Measurements from ENCODE around the gene KNL1.
"Not testable (repeated sequence)": the region's sequence is repeated elsewhere in the genome, so short reads cannot be mapped to it uniquely, and the experiment has no call there.

KNL1 gene

DNA sequence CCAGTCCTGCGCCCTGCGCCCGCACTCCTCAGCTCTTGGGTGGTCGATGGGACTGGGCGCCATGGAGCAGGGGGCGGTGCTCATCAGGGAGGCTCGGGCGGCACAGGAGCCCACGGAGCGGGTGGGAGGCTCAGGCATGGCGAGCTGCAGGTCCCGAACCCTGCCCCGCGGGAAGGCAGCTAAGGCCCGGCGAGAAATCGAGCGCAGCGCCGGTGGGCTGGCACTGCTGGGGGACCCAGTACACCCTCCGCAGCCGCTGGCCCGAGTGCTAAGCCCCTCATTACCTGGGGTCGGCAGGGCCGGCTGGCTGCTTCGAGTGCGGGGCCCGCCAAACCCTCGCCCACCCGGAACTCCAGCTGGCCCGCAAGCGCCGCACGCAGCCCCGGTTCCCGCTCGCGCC, 82.9 kb downstream of the KNL1 start:
- not testable (repeated sequence) for DNase-seq

DNA sequence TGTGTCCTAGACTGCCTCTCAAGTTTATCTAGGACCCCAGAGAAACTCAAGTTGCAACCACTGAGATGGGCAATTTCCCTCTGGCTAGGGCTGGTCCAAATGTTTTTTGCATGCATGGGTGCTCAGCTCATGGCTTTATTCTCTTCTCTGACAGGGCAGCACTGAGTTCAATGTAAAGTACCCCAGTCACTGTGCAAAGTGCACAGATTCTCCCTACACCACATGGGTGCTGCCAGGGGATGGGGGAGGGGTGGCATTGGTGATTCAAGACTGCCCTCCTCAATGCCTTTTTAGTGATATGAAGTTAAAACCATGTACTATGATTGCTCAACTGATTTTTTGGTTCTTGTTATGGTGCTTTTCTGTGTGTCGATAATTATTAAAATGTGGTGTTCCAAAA, 86.1 kb downstream of the KNL1 start:
- DNase-seq, result no peak

DNA sequence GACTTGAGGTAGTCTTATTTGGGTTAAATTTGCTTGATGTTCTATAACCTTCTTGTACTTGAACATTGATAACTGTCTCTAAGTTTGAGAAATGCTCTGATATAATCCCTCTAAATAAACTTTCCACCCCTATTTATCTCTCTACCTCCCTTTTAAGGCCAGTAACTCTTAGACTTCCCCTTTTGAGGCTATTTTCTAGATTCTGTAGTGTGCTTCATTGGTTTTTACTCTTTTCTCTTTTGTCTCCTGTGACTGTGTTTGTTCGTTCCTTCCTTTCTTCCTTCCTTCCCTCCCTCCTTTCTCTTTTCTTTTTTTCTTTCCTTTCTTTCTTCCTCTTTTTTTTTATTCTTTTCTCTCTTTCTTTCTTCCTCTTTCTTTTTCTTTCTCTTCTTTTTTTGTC, 86.9 kb downstream of the KNL1 start:
- DNase-seq, result not testable (repeated sequence)

DNA sequence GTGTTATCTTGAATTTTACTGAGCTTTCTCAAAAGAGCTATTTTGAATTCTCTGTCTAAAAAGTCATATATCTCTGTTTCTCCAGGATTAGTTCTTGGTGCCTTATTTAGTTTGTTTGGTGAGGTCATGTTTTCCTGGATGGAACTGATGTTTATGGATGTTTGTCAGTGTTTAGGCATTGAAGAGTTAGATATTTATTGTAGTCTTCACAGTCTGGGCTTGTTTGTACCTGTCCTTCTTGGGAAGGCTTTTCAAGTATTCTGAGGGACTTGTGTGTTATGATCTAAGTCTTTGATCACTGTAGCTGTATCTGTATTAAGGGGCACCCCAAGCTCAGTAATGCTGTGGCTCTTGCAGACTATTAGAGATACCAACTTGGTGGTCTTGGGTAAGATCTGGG, 90.3 kb downstream of the KNL1 start:
- DNase-seq, result no peak

DNA sequence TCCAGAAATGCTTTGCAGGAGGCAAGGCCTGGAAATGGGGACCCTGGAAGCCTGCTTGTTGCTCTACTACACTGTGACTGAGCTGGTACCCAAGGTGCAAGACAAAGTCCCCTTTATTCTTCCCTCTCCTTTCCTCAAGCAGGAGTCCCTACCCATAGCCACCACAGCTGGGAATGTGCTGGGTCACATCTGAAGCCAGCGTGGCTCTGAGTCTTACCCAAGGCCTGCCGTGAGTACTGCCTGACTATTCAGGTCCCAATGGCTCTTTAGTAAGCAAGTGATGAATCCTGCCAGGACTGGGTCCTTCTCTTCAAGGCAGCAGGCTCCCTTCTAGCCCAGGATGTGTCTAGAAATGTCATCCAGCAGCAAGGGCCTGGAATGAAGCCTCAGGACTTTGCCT, 91.3 kb downstream of the KNL1 start:
- no peak for DNase-seq

DNA sequence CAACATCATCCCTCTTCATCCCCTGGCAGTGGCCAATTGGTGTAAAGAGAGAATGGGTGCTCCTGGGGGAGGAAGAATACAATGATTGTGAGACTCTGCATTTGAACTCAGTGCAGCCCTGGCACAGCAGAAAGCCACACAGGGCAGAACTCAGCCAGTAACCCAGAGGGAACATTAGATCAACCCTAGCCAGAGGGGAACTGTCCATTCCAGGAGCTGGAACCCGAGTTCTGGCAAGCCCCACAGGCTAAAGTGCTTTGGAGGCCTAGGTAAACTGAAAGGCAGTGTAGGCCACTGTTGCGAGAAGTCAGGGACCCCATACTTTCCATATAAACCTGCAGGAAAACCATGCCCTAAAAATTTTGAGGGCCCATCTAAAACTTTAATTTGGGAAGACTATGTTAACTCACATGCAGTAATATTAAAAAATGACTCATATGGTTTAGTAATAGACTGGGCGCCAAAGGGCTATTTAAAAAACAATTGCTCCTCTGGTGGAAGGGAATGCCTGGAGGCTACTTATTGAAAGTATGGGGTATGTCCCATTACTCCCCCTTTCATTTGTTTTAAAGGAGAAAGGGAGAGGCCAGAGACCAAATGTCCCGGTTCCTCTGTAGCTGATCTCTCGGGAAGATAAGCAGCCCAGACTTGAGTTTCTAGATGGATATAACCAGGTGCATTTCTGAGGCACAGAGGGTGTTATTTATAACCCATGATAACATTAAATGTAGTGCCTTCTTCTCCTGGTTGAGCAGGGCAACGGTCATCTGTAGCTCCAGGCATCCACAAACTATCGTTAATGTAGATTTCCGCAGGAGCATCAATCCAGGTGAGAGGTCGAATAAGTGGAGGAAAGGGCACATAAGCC, 95.1 kb downstream of the KNL1 start:
- no peak for DNase-seq

DNA sequence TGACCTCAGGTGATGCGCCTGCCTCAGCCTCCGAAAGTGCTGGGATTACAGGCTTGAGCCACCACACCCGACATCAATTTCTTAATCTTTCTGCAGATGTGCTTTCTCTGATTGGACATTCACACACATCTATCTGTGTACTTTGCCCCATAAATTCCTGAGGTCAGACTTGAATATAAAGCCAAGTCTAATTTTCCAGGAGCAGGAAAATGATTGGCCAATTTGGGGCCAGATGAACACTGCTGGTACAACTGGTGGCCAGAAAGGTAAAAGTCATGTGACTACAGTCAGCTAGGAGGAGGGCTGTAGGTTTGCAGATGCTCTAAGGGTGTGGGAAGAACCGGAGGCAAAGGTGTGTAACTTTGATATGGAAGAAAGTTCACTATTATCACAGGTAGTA, 97.7 kb downstream of the KNL1 start:
- no peak for DNase-seq

DNA sequence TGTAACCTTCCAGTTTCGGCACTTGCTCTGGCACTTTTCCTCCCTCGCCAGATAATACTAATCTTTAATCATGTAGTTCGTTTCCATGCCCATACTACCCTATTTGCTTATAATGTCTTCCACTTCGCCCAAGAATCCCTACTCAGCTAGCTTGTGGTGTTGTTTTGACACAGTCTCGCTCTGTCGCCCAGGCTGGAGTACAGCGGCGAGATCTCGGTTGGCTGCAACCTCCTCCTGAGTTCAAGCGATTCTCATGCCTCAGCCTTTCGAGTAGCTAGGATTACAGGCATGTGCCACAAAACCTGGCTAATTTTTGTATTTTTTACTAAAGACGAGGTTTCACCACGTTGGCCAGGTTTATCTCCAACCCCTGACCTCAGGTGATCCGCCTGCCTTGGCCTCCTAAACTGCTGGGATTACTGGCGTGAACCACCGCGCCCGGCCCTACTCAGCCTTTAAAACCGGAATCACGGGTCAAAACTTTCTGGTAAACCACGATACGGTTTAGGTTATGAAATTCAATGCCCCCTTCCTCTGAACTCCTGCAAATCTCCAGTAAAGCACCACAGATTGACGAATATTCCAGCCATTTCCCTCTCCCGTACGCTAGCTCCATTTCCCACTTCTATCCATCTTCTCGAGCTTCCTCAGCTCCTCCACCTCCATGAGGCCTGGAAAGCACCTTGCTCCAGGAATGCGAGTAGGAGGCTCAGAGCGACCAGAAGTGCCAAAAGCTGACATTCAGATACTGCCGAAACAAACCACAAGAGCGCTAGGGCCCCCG, 100.0 kb downstream of the KNL1 start:
- no peak for DNase-seq

DNA sequence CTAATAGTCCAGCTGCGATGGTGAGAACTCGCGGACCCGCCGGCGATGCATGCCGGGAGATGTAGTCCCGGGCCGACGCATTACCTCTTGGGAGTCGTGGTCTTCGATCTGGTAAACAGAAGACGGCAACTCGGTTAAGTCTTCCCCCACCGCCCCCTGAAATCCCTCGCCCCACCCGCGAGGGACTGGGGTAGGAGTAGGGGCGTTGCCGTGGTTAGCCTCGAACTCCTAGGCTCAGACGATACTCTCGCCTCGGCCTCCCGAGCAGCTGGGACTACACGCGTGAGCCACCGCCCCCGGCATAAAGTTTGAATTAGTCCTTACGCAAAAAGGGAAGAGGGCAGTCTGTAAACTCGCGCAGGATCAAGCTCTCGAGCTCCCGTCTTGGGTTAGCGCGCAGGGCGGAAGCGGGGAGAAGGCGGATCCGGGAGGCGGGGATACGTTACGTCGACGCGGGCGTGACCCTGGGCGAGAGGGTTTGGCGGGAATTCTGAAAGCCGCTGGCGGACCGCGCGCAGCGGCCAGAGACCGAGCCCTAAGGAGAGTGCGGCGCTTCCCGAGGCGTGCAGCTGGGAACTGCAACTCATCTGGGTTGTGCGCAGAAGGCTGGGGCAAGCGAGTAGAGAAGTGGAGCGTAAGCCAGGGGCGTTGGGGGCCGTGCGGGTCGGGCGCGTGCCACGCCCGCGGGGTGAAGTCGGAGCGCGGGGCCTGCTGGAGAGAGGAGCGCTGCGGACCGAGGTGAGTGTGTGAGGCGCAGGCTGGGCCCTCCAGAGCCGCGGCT, 100.8 kb downstream of the KNL1 start, which contains the start of gene RAD51:
Gene RAD51 (plus strand): TSS at position 487 of the 781 bp plus-strand sequence. CDS start 3,585 bp downstream, outside the sequence.
- peak; percentile 96 for DNase-seq

DNA sequence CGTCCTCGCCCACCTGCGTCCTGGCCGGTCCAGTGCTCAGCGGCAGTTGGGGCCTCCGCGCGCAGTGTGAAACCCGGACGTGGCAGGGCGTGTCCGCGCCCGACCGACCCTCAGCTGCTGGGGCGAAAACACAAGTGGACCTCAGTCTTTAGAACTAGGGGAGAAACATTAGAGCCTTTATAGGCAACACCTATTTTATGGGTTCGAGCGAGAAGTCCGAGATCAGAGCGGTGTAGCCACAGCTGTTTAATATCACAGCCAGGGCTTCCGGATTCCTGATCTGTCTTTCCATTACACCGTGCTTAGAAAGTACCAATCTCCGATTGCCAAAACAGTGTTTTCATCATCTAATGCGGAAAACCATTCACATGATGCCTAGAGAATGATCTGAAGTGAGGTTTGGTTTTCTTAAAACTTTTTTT, 101.4 kb downstream of the KNL1 start:
- DNase-seq, result peak; percentile 39

DNA sequence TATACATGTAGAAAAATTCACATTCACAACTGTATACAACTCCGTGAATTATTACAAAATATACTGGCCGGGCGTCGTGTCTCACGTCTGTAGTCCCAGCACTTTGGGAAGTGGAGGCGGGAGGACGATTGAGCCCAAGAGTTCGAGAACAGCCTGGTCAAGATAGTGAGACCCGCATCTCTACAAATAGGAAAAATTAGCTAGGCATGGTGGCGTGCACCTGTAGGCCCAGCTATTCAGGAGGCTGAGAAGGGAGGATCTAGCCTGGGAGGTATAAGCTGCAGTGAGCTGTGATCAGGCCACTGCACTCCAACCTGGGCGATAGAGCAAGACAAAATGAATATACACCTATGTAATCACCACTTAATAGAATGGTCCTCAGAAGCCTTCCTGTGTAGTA, 102.2 kb downstream of the KNL1 start:
- DNase-seq, result peak; percentile 11

DNA sequence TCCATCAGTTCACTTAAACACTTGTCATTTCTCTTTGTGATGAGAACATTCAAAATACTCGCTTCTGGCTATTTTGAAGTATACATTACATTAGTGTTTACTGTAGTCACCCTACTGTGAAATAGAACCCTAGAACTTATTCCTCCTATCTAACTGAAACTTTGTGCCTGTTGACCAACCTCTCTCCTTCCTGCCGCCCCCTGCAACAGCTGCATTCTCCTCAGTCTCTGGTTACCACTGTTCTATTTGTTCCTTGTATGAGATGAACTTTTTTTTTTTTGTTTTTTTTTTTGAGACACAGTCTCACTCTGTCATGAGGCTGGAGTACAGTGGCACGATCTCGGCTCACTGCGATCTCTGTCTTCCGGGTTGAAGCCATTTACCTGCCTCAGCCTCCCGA, 103.9 kb downstream of the KNL1 start:
- no peak for DNase-seq

DNA sequence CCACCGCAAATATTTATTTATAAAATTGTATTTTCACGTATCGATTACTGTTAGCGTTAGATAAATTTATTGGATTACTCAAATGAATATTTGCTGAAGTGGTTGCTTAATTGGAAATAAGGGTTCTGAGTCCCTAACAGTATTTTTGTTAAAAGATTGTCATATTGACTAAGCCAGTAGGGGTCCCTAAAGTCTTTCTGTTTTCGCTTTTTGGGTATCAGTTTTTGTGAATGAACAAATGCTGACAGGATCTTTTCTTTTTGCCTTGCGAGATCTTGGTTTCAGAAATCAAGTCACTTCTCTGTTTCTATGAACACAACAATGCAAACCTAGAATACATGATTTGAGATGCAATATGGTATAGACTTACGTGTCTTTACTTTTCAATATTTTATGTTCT, 108.0 kb downstream of the KNL1 start:
- DNase-seq, result peak; percentile 7

DNA sequence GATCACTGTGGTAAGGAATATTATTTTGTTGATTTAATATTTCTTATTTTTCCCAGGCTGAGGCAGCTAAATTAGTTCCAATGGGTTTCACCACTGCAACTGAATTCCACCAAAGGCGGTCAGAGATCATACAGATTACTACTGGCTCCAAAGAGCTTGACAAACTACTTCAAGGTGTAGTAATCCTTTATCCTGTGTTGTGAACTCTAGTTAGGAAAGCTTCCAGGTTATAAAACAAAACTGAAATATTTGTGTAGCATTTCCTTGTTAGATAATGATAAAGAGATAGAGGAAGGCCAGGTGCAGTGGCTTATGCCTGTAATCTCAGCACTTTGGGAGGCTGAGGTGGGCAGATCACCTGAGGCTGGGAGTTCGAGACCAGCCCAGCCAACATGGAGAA, 112.1 kb downstream of the KNL1 start:
- no peak for DNase-seq

All from activated CD4-positive, alpha-beta T cell treated with anti-CD3 and anti-CD28 coated beads, Interleukin-2, Interleukin-6, amounts not matched to agents 100 ng/mL and 50 ng/mL, durations not matched to agents 16 hours and 8 hours (primary cell).